Tracheal epithelial cell (primary cell): Measurements from ENCODE around the gene HAS3. TPM values are rescaled to one million over a fixed set of nuclear protein-coding genes. Genes with fewer than 3 reads are reported as not detected.

Source experiments
- total RNA-seq: library from RNA; depleted of rRNA; stranded (reverse); fragments of >200 nt; gene quantifications from 2 replicates; pipeline ENCODE4 v1.2.1, GENCODE V29; 2014

The HAS3 gene, protein sequence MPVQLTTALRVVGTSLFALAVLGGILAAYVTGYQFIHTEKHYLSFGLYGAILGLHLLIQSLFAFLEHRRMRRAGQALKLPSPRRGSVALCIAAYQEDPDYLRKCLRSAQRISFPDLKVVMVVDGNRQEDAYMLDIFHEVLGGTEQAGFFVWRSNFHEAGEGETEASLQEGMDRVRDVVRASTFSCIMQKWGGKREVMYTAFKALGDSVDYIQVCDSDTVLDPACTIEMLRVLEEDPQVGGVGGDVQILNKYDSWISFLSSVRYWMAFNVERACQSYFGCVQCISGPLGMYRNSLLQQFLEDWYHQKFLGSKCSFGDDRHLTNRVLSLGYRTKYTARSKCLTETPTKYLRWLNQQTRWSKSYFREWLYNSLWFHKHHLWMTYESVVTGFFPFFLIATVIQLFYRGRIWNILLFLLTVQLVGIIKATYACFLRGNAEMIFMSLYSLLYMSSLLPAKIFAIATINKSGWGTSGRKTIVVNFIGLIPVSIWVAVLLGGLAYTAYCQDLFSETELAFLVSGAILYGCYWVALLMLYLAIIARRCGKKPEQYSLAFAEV
- total RNA-seq = 15.6 and 35.4 TPM in 2 replicates

DNA sequence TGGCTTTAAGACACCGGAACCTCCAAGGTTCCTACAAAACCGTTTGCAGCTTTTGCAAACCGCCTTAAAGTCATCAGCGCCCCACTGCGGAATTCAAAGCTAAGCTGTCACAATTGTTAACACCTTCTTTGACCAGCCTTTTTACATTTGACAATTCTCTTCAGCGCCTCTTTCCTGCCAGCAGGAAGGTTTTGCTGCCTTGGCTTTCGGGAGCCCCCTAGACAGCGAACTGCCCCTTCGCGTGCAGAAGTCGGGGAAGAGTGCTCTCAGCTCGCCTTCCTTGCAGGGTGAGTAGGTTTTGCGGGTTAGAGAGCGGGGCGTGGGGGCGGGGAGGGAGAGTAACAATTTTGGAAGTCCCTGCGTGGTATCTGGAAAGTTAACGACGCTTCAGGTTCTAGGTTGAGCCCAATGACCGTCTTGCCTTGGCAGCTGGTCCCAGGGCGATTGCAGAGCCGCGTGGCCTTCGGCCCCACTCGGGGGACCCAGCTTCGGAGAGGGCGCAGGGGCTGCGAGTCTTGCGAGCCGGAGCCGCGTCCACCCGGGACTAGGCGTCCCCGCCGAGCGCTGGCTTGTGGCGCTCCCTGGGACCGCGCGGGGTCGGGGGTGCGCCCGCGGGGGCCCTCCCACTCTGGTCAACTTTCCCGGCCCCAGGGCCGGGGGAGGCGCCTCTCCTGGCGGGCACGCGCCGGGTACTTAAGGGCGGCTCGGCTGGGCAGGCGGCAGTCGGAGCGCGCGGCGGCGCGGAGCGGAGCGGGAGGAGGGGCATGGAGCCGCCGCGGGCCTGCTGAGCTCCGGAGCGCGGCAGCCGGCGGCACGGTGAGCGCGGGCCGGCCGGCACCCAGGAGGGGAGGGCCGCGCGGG is at the start of gene HAS3:
HAS3 (plus strand) TSS at position 153 of the 861 bp plus-strand sequence. CDS start 3,743 bp downstream, outside the sequence.

DNA sequence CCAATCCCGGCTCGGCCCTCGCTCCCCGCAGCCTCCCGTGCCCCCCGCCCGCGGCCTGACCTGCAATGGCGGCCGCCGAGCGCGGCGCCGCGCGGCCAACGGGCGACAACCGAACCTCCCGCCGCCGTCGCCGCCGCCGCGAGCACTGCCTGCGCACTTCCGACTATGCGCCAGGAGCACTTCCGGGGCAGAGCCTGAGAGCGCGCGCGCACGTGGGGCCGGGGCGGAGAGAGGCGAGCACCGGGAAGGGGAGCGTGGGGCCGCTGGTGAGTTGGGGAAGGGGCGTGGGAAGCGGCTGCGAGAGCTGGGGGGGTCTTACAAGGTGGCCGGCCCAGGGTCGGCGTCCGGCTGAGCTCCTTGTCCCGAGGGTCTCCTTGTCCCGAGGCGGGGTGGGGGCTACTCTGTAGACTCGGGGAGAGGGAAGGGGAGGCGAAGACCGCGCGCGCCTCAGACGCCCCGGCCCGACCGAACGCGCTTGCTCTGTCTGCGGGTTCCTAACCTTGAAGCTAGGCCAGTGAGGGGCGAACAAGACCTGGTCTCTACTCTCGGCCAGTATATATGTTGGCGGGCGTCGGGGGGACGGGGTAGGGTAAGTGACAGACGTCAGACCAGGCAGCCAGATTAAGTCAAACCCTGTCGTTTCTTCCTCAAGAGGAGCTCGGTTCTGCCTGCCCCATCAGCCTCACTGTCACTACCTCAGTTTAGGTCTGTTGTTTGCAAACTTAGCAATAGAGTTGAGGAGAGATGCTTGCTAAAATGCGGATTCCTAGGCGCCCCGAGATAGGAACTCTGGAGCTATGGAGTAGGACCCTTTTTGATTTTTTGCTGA is 27.2 kb downstream of the HAS3 start, which contains the start of the genes CHTF8 and UTP4:
CHTF8 (minus strand) TSS at position 165 of the 829 bp plus-strand sequence. CDS start 11,130 bp downstream, outside the sequence.
UTP4 (plus strand) TSS at position 226 of the 829 bp plus-strand sequence. CDS start 811 bp downstream, outside the sequence.

Other genes with a start within 250 kb of the HAS3 start
- 41.4 and 62.7 TPM in 2 replicates for gene CHTF8, start 26.9 kb downstream of the HAS3 start, total RNA-seq
- gene UTP4, start 27.0 kb downstream of the HAS3 start, total RNA-seq = 20.9 and 24.6 TPM in 2 replicates
- gene SNTB2, start 81.5 kb downstream of the HAS3 start, total RNA-seq = 11.5 and 13.3 TPM in 2 replicates
- gene VPS4A, start 205.7 kb downstream of the HAS3 start, total RNA-seq = 41.6 and 45.5 TPM in 2 replicates
- gene PDF, start 224.9 kb downstream of the HAS3 start, total RNA-seq = 25.4 and 34.9 TPM in 2 replicates
- gene COG8, start 233.9 kb downstream of the HAS3 start, total RNA-seq = 21.9 and 33.2 TPM in 2 replicates
- 36.7 and 37.1 TPM in 2 replicates for gene NIP7, start 234.1 kb downstream of the HAS3 start, total RNA-seq
- not detected in 2 replicates for gene TMED6, start 246.1 kb downstream of the HAS3 start, total RNA-seq